ENCODE data around the gene CRIP1. TPM values are rescaled to one million over a fixed set of nuclear protein-coding genes. Genes with fewer than 3 reads are reported as not detected.

The CRIP1 gene
- total and polyA plus RNA-seq, 2 donors (not counting 3 experiments of a cell fraction or from before 2014, with no cell fraction given), result 3.1 to 8.1 TPM

DNA sequence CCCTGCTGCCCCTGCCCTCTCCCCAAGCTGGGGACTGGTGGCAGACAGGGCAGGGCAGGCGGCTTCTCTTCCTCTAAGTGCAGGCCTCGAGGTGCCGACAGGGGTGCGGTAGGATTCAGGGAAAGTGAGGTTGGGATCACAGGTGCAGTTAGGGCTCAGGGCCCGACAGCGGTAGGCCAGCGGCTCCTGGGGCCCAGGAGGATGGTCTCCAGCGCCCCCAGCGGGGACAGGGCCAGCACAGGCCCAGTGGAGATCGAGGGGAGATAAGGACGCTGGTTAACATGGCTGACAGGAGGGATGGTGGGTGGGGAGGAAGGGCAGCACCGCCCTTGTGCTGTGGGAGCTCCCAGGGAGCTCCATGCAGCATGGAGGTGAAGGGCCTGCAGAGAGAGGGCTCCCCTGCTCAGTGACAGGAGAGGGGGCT, 935 bp upstream of the CRIP1 start:
- Histone ChIP-seq H3K27me3 (ENCODE audit: control insufficient read depth in 2 of 2, insufficient read depth in 2 of 2, low read length in 2 of 2) (peaks cover 0 to 12% of the 10 kb centered on the region in 2 experiments), H3K9me1 (replicated peaks; ENCODE audit: control insufficient read depth, extremely low read depth, insufficient read depth, low read length) (no peaks in the 10 kb centered on the region), H3K9ac (replicated peaks; ENCODE audit: extremely low read depth, insufficient read depth, low read length) (no peak overlapping the region), H3K27ac (ENCODE audit: insufficient read depth, low read depth, low read length) (no peak overlapping the region), H3K4me1 (ENCODE audit: control insufficient read depth, extremely low read depth, insufficient read depth, low read length) (peaks cover 16% of the 10 kb centered on the region), H3K9me3 (replicated peaks; ENCODE audit: control insufficient read depth, insufficient read depth, low read length) (no peaks in the 10 kb centered on the region), H3K4me3 (replicated peaks in 1 of 3; ENCODE audit: insufficient read depth in 1 of 3, low read depth in 1 of 3, low read length in 3 of 3) (no peak overlapping the region), H3K79me2 (ENCODE audit: control insufficient read depth, insufficient read depth, low read length) (no peaks in the 10 kb centered on the region), H2AFZ (ENCODE audit: low read depth, low read length) (no peak overlapping the region), H4K20me1 (replicated peaks; ENCODE audit: control insufficient read depth, extremely low read depth, insufficient read depth, low read length) (no peaks in the 10 kb centered on the region), H3K4me2 (ENCODE audit: insufficient read depth, low read length) (no peak overlapping the region), H3K36me3 (ENCODE audit: control insufficient read depth in 2 of 2, extremely low read depth in 1 of 2, insufficient read depth in 2 of 2, low read length in 2 of 2) (no peaks in the 10 kb centered on the region)
- BruUV-seq (replicated peaks), result no TSS peak
- CTCF ChIA-PET, result interaction anchor here (0.9 to 1.5 kb wide), 4 partner anchors 9 to 115 kb away, joined by 3 to 6 read pairs (median 4); no protein-coding TSS in a partner anchor
- DNase-seq (ENCODE audit: low read depth, low spot score), result peak; percentile 33
- no peak for TF ChIP-seq FOS (IDR thresholded peaks at IDR 0.05; ENCODE audit: borderline replicate concordance, insufficient read depth, low read length)
- TF ChIP-seq POLR2A (IDR thresholded peaks at IDR 0.05; ENCODE audit: low read depth, low read length), result no peak
- no peak for TF ChIP-seq POLR2AphosphoS5 (IDR thresholded peaks at IDR 0.05; ENCODE audit: insufficient read depth, low read depth, low read length)
- no peak for TF ChIP-seq JUN (IDR thresholded peaks at IDR 0.05; ENCODE audit: borderline replicate concordance, insufficient read depth, insufficient read length, low read depth)
- TF ChIP-seq EZH2 (IDR thresholded peaks at IDR 0.05; ENCODE audit: borderline replicate concordance, low read depth, low read length, severe bottlenecking), result no peak
- no peak for TF ChIP-seq MYC (IDR thresholded peaks at IDR 0.05; ENCODE audit: low read depth, low read length)
- TF ChIP-seq, protein P1, sequence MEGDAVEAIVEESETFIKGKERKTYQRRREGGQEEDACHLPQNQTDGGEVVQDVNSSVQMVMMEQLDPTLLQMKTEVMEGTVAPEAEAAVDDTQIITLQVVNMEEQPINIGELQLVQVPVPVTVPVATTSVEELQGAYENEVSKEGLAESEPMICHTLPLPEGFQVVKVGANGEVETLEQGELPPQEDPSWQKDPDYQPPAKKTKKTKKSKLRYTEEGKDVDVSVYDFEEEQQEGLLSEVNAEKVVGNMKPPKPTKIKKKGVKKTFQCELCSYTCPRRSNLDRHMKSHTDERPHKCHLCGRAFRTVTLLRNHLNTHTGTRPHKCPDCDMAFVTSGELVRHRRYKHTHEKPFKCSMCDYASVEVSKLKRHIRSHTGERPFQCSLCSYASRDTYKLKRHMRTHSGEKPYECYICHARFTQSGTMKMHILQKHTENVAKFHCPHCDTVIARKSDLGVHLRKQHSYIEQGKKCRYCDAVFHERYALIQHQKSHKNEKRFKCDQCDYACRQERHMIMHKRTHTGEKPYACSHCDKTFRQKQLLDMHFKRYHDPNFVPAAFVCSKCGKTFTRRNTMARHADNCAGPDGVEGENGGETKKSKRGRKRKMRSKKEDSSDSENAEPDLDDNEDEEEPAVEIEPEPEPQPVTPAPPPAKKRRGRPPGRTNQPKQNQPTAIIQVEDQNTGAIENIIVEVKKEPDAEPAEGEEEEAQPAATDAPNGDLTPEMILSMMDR (IDR thresholded peaks at IDR 0.05; ENCODE audit: extremely low read depth in 1 of 2, insufficient read depth in 1 of 2, low read depth in 1 of 2, low read length in 2 of 2), result peak; percentile 58 to 80
- TF ChIP-seq, protein P2, sequence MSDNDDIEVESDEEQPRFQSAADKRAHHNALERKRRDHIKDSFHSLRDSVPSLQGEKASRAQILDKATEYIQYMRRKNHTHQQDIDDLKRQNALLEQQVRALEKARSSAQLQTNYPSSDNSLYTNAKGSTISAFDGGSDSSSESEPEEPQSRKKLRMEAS (IDR thresholded peaks at IDR 0.05; ENCODE audit: insufficient read depth, insufficient read length), result no peak
- peak; percentile 97 for TF ChIP-seq GATA2 (IDR thresholded peaks at IDR 0.05; ENCODE audit: insufficient read depth, insufficient read length, low read depth, low read length)
- POLR2A ChIA-PET, result no interaction called here
- dilution Hi-C loops (cut with MboI; ENCODE audit: extremely low pct_ligation_motif_present, low sequenced_read_pairs) (no loop called here), intact Hi-C loops (cut with micrococcal nuclease) (no loop called here)
- FAIRE-seq, result no peak

Data from endothelial cell of umbilical vein (primary cell).